NCI-H1694 (cell line): ENCODE data around the gene HMGN2.

ENCODE experiments used
- DNase-seq: peaks from one replicate; lab custom pipeline; 2025; lab: John Stamatoyannopoulos, UW

Gene HMGN2

GRCh38 chr1:26472320-26472900 is at the start of gene HMGN2:
Gene HMGN2 (plus strand): TSS chr1:26472440. CDS start chr1:26472613, 173 bp downstream.
- peak; percentile 75 for DNase-seq

GRCh38 chr1:26429721-26430120 is 42.5 kb upstream of the HMGN2 start:
- no peak for DNase-seq

- peak; percentile 93 for DNase-seq
These were observed 40.1 kb upstream of the HMGN2 start, which contains the start of gene DHDDS for GRCh38 chr1:26431979-26432695. Gene DHDDS (plus strand): TSS chr1:26432321. CDS start chr1:26432946, 625 bp downstream.

- DNase-seq = no peak
These were observed 39.4 kb upstream of the HMGN2 start for GRCh38 chr1:26432793-26433192.

- no peak for DNase-seq
These were observed 38.0 kb upstream of the HMGN2 start for GRCh38 chr1:26434161-26434752.

GRCh38 chr1:26438041-26438440 is 34.2 kb upstream of the HMGN2 start:
- DNase-seq = no peak

GRCh38 chr1:26440259-26440658 is 32.0 kb upstream of the HMGN2 start:
- no peak for DNase-seq

GRCh38 chr1:26449868-26450267 is 22.4 kb upstream of the HMGN2 start:
- DNase-seq = no peak

- no peak for DNase-seq
These were observed 21.3 kb upstream of the HMGN2 start for GRCh38 chr1:26450908-26451307.

GRCh38 chr1:26452459-26453183 is 19.6 kb upstream of the HMGN2 start:
- DNase-seq = no peak

- no peak for DNase-seq
These were observed 13.1 kb upstream of the HMGN2 start for GRCh38 chr1:26459148-26459547.

GRCh38 chr1:26459573-26460031 is 12.6 kb upstream of the HMGN2 start:
- no peak for DNase-seq

- DNase-seq = peak; percentile 59
These were observed 3.3 kb upstream of the HMGN2 start for GRCh38 chr1:26468911-26469310.

GRCh38 chr1:26469558-26469957 is 2.7 kb upstream of the HMGN2 start:
- DNase-seq = peak; percentile 92

- DNase-seq = no peak
These were observed 1.3 kb upstream of the HMGN2 start for GRCh38 chr1:26470878-26471497.

- peak; percentile 23 for DNase-seq
These were observed 531 bp upstream of the HMGN2 start for GRCh38 chr1:26471498-26472319.

- peak; percentile 73 for DNase-seq
These were observed 933 bp downstream of the HMGN2 start for GRCh38 chr1:26472901-26473845.

GRCh38 chr1:26474818-26475217 is 2.6 kb downstream of the HMGN2 start:
- no peak for DNase-seq

- no peak for DNase-seq
These were observed 3.7 kb downstream of the HMGN2 start for GRCh38 chr1:26475989-26476388.

GRCh38 chr1:26476958-26477357 is 4.7 kb downstream of the HMGN2 start:
- no peak for DNase-seq
